Stimulated activated CD4-positive, alpha-beta T cell treated with anti-CD3 and anti-CD28 coated beads, Interleukin-15, amount 100 ng/mL, for 48 hours (primary cell): Measurements from ENCODE around the gene MIPOL1.
"Not testable (repeated sequence)": the region's sequence is repeated elsewhere in the genome, so short reads cannot be mapped to it uniquely, and the experiment has no call there.

Experiments
- DNase-seq, 2 donors: peaks; one replicate each; pipeline ENCODE4 v3.0.0-alpha.2; 2020; ENCODE audit warnings: low read depth in 2 of 2

MIPOL1 gene

GRCh38 chr14:37197421-37198272, at the start of gene MIPOL1:
Gene MIPOL1, plus strand, starts transcription at chr14:37197937. Its CDS starts 49,952 bp downstream, at chr14:37247889.
- peak in 1 of 2 donors; percentile 9 for DNase-seq

- no peak for DNase-seq
Measured at GRCh38 chr14:37150414-37150813, 47.3 kb upstream of the MIPOL1 start.

- no peak for DNase-seq
Measured at GRCh38 chr14:37153005-37153404, 44.7 kb upstream of the MIPOL1 start.

- DNase-seq: no peak
Measured at GRCh38 chr14:37153483-37153882, 44.3 kb upstream of the MIPOL1 start.

- DNase-seq: no peak
Measured at GRCh38 chr14:37157987-37158386, 39.8 kb upstream of the MIPOL1 start.

GRCh38 chr14:37162307-37162706, 35.4 kb upstream of the MIPOL1 start:
- not testable (repeated sequence) for DNase-seq

- DNase-seq: no peak
Measured at GRCh38 chr14:37165794-37166193, 31.9 kb upstream of the MIPOL1 start.

GRCh38 chr14:37167151-37168047, 30.3 kb upstream of the MIPOL1 start:
- no peak for DNase-seq

GRCh38 chr14:37168721-37169120, 29.0 kb upstream of the MIPOL1 start:
- DNase-seq: no peak

GRCh38 chr14:37170237-37170636, 27.5 kb upstream of the MIPOL1 start:
- DNase-seq: no peak

- DNase-seq: no peak
Measured at GRCh38 chr14:37170993-37171392, 26.7 kb upstream of the MIPOL1 start.

- no peak for DNase-seq
Measured at GRCh38 chr14:37171678-37172023, 26.1 kb upstream of the MIPOL1 start.

GRCh38 chr14:37172024-37172869, 25.5 kb upstream of the MIPOL1 start, which contains the start of gene SLC25A21:
Gene SLC25A21, minus strand, starts transcription at chr14:37172606.
- DNase-seq: no peak

GRCh38 chr14:37172936-37173614, 24.7 kb upstream of the MIPOL1 start:
- no peak for DNase-seq

- DNase-seq: no peak
Measured at GRCh38 chr14:37179896-37180502, 17.7 kb upstream of the MIPOL1 start.

GRCh38 chr14:37180886-37181285, 16.9 kb upstream of the MIPOL1 start:
- DNase-seq: not testable (repeated sequence)

- DNase-seq: no peak
Measured at GRCh38 chr14:37181441-37181840, 16.3 kb upstream of the MIPOL1 start.

GRCh38 chr14:37184520-37184919, 13.2 kb upstream of the MIPOL1 start:
- DNase-seq: not testable (repeated sequence)

- DNase-seq: no peak
Measured at GRCh38 chr14:37185670-37186069, 12.1 kb upstream of the MIPOL1 start.

- no peak for DNase-seq
Measured at GRCh38 chr14:37186865-37187264, 10.9 kb upstream of the MIPOL1 start.

GRCh38 chr14:37187294-37187693, 10.4 kb upstream of the MIPOL1 start:
- DNase-seq: no peak
